Measurements from ENCODE around the gene ORAI1. TPM values are rescaled to one million over a fixed set of nuclear protein-coding genes. Genes with fewer than 3 reads are reported as not detected.
"Not testable (repeated sequence)": the region's sequence is repeated elsewhere in the genome, so short reads cannot be mapped to it uniquely, and the experiment has no call there.

ORAI1 gene
- total RNA-seq, 1 donor from 2014 or later, result 14.0 TPM

DNA sequence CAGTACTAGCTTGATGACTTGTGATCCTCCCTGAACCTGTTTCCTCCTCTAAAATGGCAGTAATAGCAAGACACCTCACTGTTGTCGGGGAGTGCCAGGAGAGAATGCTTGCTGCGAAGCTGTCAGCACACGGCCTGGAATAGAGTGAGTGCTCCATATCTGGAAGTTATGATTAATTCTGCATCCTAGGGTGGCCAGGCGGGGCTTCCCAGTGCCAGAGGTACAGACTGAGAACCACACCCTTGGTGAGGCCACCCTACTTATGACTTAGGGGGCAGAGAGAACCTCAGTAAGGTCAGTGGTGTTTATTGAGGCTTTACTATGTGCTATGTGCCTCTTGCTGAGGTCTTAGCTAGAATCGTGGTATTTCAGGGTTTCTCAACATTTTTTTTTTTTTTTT lies 23.0 kb downstream of the ORAI1 start:
- no peak for DNase-seq (ENCODE audit: low read depth)

DNA sequence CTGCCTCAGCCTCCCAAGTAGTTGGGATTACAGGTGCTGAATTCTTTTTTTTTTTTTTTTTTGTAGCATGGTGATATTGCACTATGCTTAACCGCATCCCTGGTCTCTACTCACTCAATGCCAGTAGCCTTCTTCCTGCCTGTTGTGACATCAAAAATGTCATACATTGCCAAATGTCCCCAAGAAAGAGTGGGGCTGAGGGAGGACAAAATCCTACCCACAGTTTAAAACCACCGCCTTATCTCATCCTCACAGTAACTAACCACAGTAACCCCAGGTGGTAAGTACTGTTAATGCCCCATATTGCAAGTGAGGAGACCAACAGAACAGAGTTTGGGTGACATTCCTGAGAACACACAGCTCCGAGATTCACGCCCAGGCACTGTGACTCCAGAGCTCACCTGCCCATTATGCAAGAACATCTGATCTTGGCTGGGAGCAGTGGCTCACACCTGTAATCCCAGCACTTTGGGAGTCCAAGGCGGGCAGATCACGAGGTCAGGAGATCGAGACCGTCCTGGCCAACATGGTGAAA lies 23.6 kb downstream of the ORAI1 start:
- no peak for DNase-seq (ENCODE audit: low read depth)

GRCh38 chr12:121651320-121651719 lies 25.0 kb downstream of the ORAI1 start:
- no peak for DNase-seq (ENCODE audit: low read depth)

GRCh38 chr12:121652767-121653497 lies 26.6 kb downstream of the ORAI1 start:
- DNase-seq (ENCODE audit: low read depth), result no peak

- no peak for DNase-seq (ENCODE audit: low read depth)
These were observed 27.7 kb downstream of the ORAI1 start for GRCh38 chr12:121653999-121654398.

DNA sequence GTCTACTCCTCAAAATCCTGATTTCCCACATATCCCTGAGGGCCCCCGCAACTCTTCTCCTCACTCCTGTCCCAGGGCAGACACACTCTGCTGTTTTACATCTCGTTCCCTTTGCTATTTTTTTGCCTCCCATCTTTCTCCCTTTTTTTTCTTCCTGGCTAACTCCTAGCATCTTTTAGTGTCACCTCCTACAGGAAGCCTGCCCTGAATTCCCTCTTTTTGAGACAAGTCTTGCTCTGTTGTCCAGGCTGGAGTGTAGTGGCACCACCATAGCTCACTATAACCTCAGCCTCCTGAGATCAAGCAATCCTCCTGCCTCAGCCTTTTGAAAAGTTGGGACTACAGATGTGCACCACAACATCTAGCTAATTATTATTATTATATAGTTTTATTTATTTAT lies 29.8 kb downstream of the ORAI1 start:
- no peak for DNase-seq (ENCODE audit: low read depth)

DNA sequence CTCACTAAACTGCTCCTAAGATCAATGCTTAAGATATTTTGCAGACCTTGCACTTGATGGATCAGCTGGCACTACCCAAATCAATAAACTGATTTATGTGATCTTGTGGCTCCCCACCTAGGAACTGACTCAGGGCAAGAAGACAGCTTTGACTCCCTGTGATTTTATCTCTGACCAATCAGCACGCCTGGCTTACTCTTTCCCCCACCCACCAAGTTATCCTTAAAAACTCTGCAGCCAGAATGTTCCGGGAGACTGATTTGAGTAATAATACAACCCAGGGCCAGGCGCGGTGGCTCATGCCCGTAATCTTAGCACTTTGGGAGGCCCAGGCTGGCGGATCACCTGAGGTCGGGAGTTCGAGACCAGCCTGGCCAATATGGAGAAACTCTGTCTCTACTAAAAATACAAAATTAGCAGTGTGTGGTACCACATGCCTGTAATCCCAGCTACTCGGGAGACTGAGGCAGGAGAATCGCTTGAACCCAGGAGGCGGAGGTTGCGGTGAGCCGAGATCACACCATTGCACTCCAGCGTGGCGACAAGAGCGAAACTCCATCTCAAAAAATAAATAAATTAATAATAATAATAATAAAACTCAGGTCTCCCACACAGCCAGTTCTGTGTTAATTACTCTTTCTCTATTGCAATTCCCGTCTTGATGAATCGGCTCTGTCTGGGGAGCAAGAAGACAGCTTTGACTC lies 31.1 kb downstream of the ORAI1 start:
- DNase-seq (ENCODE audit: low read depth), result no peak

GRCh38 chr12:121661353-121662105 lies 35.2 kb downstream of the ORAI1 start:
- DNase-seq (ENCODE audit: low read depth), result not testable (repeated sequence)

DNA sequence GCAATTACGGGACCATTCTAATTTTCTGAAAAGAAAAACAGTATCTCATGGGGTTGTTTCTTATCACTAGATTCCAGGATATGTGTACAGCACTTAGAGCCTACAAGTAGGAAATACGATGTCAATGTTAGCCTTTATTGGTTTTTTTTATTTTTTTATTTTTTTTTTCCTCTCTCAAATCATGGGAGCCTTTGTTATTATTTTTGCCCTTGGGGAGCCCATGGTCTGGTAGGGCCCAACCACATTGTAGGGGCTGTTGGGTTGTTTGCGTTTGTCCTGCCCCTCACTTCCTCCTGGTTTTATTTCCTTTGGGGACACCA lies 37.2 kb downstream of the ORAI1 start:
- no peak for DNase-seq (ENCODE audit: low read depth)

- DNase-seq (ENCODE audit: low read depth), result not testable (repeated sequence)
These were observed 40.5 kb downstream of the ORAI1 start for GRCh38 chr12:121666829-121667228.

DNA sequence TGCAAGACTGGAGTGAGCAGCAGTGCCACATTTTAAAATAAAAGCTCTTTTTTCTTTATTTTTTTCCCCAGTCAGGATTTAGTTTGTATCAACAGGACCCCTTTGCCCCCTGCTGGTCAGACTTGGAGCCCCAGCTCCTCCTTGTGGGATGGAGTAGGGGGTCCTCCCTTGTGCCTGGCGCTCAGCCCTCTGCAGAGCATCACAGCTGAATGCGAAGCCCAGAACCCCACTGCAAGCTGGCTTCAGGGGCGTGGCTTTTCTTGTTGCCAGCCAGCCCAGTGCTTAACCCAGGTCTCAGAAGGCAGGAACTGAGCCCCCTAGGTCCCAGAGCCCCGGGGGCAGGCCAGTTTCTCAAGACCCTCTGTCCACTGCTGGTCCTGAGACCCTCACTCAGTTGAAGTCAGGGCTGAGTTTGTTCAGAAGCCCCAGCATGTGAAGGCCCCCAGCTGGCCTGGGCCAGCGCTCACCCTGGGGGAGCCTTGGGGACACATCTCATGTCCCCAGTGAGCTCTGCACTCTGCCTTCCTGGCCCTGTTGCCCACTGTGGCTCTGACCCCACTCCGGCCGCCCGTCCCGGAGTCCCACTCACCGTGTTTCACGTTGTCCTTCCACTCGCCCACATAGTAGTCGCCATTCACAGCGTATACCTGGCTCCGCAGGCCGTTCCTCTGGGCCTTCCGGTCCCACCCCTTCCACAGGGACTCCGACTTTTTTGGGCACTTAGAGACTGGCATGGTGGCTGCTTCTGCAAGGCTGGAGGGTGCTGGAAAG lies 42.6 kb downstream of the ORAI1 start:
- no peak for DNase-seq (ENCODE audit: low read depth)

GRCh38 chr12:121669521-121669900 lies 43.2 kb downstream of the ORAI1 start, which contains the start of gene MORN3:
Gene MORN3 (minus strand): TSS chr12:121669654. CDS start chr12:121669483, 171 bp downstream.
- no peak for DNase-seq (ENCODE audit: low read depth)

- DNase-seq (ENCODE audit: low read depth), result peak; percentile 15
These were observed 46.7 kb downstream of the ORAI1 start for GRCh38 chr12:121673013-121673511.

GRCh38 chr12:121676190-121676589 lies 49.9 kb downstream of the ORAI1 start:
- no peak for DNase-seq (ENCODE audit: low read depth)

- no peak for DNase-seq (ENCODE audit: low read depth)
These were observed 52.0 kb downstream of the ORAI1 start for GRCh38 chr12:121678305-121678704.

GRCh38 chr12:121678716-121679300 lies 52.5 kb downstream of the ORAI1 start:
- no peak for DNase-seq (ENCODE audit: low read depth)

DNA sequence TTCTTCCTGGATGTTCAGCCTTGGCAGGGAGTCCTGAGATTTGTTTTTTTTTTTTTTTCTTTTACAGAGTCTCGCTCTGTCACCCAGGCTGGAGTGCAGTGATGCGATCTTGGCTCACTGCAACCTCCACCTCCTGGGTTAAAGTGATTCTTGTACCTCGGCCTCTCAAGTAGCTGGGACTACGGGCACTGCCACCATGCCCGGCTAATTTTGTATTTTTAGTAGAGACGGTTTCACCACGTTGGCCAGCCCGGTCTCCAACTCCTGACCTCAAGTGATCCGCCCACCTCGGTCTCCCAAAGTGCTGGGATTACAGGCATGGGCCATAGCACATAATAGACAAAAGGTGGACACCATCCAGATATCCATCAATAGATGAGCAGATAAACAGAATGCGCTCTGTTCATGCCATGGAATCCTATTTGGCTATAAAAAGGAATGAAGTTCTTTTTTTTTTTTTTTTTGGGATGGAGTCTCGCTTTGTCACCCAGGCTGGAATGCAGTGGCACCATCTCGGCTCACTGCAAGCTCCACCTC lies 53.4 kb downstream of the ORAI1 start:
- not testable (repeated sequence) for DNase-seq (ENCODE audit: low read depth)

GRCh38 chr12:121688966-121689365 lies 62.6 kb downstream of the ORAI1 start:
- DNase-seq (ENCODE audit: low read depth), result peak; percentile 18

GRCh38 chr12:121689430-121689829 lies 63.1 kb downstream of the ORAI1 start:
- DNase-seq (ENCODE audit: low read depth), result no peak
